SKM-1 (cell line): ENCODE measurements around the gene KRT83.
"Not testable (repeated sequence)": the region's sequence is repeated elsewhere in the genome, so short reads cannot be mapped to it uniquely, and the experiment has no call there.

Source experiments
- DNase-seq: peaks from one replicate; lab custom pipeline; 2025; ENCODE audit not compliant: unreplicated experiment; lab: John Stamatoyannopoulos, UW

KRT83 gene

GRCh38 chr12:52287816-52288805, 33.1 kb downstream of the KRT83 start:
- not testable (repeated sequence) for DNase-seq

DNA sequence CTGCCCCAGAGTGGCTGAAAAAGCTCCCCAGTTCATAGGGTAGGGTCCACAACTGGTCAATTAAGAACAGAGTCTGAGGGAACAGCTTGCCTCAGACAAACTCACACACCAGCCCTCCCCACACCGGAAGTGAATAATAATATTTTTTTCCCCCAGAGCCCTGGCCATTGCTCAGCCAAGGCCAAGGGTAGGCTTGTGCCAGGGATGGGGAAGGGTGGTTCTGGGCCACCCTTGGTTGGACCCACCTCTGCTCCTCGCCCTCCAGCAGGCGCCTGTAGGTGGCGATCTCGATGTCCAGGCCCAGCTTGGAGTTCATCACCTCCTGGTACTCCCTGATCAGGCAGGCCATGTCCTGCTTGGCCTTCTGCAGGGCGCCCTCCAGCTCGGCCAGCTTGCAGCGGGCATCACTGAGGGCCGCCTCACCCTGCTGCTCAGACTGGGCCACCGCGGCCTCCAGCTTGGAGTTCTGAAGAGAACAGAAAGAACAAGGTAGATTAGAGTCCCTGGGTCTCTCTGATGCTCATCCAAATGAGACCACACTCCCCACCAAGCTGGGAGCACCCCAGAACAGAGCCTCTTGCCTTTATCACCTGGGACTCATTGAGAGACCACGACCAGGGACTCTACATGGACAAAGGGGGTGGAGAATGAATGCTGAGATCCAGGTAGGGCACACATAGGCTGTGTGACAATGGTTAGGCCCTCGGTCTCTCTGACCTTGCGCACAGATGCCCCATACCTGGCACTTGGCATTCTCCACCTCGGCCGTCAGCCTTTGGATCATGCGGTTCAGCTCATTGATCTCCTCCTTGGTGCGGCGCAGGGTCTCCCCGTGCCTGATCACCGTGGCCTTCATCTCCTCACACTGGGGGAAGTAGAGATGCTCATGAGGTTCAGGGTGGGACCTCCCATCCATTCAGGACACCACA, 34.1 kb downstream of the KRT83 start:
- not testable (repeated sequence) for DNase-seq

DNA sequence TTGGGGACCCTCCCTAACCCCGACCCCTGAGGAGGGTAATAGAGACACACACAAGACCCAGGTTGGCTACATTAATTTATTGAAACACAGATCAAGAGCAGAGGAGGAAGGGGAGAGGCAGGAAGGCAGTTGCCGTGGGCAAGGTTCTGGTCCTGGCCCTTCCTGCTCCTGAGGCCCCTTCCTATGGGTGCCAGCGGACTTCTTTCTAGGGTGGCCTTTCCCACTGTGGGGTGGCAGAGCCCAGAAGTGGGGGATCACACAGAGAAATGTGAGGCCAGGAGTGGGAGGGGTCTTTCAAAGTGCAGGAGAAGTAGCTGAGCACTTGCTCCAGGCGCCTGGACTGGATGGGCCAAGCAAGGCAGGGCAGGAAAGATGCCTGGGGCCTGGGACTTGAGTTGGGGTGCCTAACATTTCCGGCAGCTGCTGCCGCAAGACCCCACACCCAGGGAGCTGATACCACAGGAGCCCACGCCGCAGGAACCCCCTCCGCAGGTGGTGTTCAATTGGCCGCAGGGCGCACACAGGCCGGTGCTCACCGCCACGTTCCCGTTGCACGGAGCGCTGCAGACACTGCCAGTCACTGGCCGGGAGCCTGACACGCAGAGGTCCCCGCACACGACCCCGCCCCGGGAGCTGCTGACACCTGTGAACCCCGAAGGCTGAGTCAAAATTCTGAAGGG, 35.2 kb downstream of the KRT83 start:
- DNase-seq, result no peak

GRCh38 chr12:52285172-52285745, 35.9 kb downstream of the KRT83 start:
- no peak for DNase-seq

GRCh38 chr12:52284562-52285171, 36.5 kb downstream of the KRT83 start:
- no peak for DNase-seq

DNA sequence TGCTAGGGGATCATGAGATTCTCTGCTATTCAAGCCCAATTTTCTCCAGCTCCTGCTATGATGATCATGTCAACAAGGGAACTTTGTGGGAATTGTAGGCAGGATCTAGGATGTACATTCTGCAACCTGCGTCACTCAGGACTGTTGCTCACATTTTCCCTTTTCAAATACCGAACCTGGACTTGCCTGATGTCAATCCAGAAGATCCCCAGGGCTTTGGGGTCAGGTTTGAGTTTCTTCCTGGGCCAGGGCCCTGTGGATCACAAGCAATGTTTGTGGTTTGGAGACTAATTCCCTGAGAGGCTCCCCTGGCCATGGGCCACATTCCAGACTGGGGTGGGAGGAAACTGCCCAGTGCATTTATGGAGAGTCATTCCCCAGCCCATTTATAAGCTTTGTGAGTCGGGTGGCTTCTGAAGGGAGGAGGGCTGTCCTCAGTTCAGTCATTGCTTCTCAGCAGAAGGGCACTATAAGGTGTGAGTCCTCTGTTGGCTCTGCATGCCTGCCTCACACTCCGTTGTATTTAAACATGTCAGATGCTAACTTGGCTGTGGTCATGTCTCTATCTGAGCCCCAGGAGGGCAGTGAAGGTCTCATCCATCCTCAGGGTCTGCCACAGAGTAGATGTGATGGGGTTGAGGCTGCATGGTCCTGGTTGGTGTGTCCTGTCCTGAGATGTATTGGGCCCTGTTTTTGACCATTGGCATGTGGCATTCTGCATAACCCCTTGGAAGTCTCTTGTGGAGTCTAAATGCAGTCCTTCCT, 40.2 kb downstream of the KRT83 start:
- no peak for DNase-seq

DNA sequence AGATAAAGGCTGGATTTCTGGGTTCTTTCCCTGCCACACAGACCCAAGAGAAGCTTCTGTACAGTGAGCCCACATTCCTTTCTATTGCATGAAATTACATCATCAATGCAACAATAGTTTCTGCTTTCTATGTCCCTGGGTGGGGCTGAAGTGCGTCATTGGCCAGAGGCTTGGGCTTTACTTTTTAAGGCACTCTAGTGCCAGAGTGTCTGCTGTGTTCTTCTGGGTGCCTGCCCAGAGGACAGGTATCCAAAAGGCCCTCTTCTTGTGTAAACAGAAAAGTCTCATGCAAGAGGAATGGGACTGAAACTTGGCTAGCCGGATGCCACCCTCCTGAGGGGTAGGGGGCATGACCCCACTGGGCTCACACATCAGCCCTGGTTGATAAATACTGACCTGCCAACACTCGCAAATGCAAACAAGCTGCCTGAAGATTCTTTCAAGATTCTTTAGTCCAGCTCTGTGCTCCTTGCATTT, 40.8 kb downstream of the KRT83 start:
- DNase-seq, result peak; percentile 0

GRCh38 chr12:52279422-52280318, 41.5 kb downstream of the KRT83 start:
- DNase-seq, result no peak

DNA sequence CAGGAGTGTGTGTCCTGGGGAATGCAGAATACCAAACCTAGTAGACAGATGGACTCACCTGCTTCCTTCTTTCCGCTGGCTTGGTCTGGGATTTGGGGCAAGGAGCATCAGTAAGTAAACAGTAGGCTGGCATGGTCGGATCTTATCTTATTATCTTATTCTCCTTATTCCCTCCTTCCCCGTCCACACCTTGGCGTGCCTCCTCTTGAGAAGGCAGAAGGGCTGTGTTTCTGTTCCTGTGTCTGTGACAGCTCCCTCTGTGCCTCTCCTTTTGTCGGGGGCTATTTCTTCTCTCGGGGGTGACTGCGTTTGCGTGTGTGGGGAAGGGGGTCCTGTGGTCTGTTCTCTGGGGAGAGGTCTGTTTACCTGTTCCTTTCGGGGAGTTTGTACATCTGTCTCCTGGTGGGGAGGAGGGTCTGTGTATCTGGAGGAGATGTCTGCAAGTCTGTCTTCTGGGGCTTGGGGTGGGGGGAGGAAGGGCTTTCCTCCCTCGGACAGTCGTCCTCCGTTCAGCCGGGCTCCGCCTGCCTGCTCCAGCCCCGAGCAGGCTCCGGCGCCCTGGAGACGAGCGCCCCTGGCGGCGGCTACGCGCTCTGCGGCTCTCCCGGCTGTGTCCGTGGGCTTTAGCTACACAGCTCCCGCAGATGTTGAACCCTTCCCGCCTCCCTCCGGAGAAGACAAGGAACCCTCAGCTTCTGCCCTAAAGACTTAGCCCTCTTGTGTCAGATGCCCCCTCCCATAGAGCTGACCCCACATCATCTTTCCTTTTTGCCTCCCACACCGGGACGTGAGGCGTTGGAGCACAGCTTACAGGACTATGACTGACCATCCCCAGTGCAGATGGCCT, 42.4 kb downstream of the KRT83 start:
- peak; percentile 11 for DNase-seq

DNA sequence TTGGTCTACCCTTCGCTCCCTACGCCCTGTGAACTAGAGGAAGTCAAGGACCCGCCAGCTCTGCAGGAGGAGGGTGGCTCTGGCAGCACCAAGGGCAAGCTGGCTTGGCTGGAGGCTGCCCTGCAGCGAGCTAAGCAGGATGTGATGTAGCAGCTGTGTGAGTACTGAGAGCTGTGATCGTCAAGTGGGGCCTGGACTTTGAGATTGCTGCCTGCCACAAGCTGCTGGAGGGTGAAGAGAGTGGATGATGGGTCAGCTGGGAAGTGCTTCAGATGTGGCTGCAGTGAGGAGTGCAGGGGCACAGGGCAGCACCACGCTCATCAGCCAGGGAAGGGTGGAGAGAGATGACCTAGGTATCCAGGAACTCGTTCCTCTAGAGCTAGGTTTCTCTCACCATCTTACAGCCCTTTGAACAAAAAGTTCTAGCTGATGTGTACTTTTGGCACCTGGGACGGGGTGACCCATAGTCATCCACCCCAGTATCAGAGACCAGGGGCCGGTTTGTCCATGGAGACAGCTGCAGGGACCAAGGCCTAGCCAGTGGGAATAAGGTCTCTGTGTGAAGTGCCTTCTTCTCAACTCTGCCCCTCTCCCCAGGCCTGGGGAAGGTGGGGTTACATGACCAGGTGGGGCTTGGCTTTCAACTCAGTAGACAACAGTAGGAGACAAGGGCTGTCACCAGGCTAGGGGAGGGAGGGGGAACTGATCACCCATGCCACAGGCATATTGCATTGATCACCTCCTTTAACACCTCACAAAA, 43.5 kb downstream of the KRT83 start:
- no peak for DNase-seq

GRCh38 chr12:52275686-52276085, 45.5 kb downstream of the KRT83 start:
- no peak for DNase-seq

DNA sequence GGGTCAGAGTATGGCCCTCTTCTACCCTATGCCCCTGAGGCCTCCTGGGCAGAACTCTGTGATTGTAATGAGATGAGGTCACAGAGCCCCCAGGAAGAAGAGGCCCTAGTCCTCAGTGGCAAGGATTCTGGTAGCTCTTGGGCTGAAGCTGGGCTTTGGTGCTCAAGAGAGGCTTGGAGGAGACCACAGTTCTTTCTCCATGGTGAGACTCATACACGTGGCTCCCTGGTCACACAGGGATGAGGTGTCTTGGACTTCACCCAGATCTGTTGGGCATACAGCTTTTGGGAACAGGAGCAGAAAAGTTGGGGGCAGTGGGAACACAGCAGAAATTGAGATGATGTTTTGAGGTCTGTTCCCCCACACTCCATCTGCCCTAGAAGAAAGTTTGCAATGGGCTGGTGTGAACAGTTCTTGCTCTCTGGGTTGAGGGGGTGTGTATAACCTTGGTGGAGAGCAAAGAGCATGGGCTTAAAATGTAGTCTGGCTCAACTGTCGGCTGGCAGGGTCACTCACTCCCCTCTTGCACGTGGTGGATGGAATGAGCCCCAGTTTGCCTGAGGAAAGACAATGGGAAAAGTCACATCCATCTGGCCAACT, 46.6 kb downstream of the KRT83 start, which contains the start of gene KRT86:
KRT86 (plus strand) TSS at position 125 of the 600 bp plus-strand sequence. CDS start 27,272 bp downstream, outside the sequence.
- no peak for DNase-seq

DNA sequence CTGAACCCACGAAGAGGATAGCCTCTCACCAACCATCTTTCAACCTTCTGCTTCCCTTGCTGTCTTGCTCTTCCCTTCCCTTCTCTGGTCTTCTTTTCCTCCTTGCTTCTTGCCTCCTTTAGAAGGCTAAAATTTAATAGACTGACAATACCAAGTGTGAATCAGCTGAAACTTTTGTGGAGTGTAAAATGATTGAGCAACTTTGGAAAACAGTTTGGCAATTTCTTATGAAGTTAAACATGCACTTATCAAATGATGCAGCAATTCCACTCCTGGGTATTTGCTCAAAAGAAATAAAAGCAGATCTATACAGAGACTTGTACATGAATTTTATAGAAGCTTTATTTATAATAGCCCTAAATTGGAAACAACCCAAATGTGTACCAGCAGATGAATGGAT, 50.0 kb downstream of the KRT83 start:
- DNase-seq, result no peak

GRCh38 chr12:52270541-52271070, 50.6 kb downstream of the KRT83 start:
- DNase-seq, result no peak

DNA sequence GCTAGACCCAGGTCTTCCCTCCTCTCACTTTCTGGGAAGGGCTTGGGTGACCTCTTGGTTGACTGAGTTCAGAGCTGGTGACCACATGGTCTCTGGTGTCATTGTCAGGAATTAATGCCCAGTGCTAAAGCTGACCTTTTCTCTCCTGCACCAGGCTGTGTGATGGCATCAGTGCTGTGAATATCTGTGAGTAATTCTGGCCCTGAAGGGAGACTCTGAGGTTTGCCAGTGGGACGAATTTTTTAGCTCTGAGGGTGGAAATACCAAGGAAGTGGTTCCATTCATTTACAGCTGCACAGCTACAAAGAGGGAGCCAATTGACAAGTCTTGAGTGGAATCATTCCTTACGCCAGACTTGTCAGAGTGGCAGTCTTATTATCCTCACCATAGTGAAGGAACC, 53.0 kb downstream of the KRT83 start:
- no peak for DNase-seq

- DNase-seq, result no peak
Observed at GRCh38 chr12:52267699-52268098, 53.5 kb downstream of the KRT83 start.
